ENCODE results near the gene STIM2. TPM values are rescaled to one million over a fixed set of nuclear protein-coding genes. Genes with fewer than 3 reads are reported as not detected.
"Not testable (repeated sequence)": the region's sequence is repeated elsewhere in the genome, so short reads cannot be mapped to it uniquely, and the experiment has no call there.

Gene STIM2
- 10 to 100 TPM; 22.2 to 32.4 (median 23.5) TPM for total RNA-seq
- long read RNA-seq, donor 1, full-length matches to known transcripts, result 7 of 13 reads
- long read RNA-seq, donor 1, partial matches to known transcripts, result 3 of 13 reads
- long read RNA-seq, donor 1, other reads (novel, unspliced or antisense), result 3 of 13 reads
- long read RNA-seq, donor 2, partial matches to known transcripts, result 0 of 2 reads
- long read RNA-seq, donor 2, other reads (novel, unspliced or antisense), result 2 of 2 reads

- intact Hi-C loops (cut with DNase I, micrococcal nuclease), result loop anchor here in 1 of 2 donors (10.0 kb wide), 1 partner anchor 144 kb away; no protein-coding TSS in a partner anchor
- ATAC-seq (peak; percentile 83), DNase-seq (peak; percentile 96 to 100 (median 98))
- Histone ChIP-seq H3K9me3 (no peaks in the 10 kb centered on the region), H3K4me3 (peak within 1 kb of the TSS; percentile 90), H3K4me1 (ENCODE audit: low read depth) (peaks cover 31% of the 10 kb centered on the region), H3K36me3 (ENCODE audit: low read depth) (no peaks in the 10 kb centered on the region)
- TF ChIP-seq CTCF (IDR thresholded peaks at IDR 0.05), result no peak
Observed at GRCh38 chr4:26860157-26860921, at the start of gene STIM2. STIM2 (plus strand) TSS chr4:26860841.

GRCh38 chr4:26811571-26811970, 49.1 kb upstream of the STIM2 start:
- intact Hi-C loops (cut with DNase I, micrococcal nuclease); H3K36me3 ChIP-seq (ENCODE audit: low read depth): not testable (repeated sequence)

GRCh38 chr4:26812049-26812714, 48.5 kb upstream of the STIM2 start:
- H3K36me3 ChIP-seq (ENCODE audit: low read depth), result no peaks in the 10 kb centered on the region
- intact Hi-C loops (cut with DNase I, micrococcal nuclease), result no loop called here
- ATAC-seq, result no peak

More at GRCh38 chr4:26811571-26811970, 49.1 kb upstream of the STIM2 start:
- DNase-seq; H3K4me1 ChIP-seq (ENCODE audit: low read depth); ATAC-seq; H3K9me3 ChIP-seq; H3K4me3 ChIP-seq: not testable (repeated sequence)

GRCh38 chr4:26813698-26814097, 46.9 kb upstream of the STIM2 start:
- Histone ChIP-seq H3K4me3 (no peak overlapping the region), H3K4me1 (ENCODE audit: low read depth) (no peaks in the 10 kb centered on the region), H3K36me3 (ENCODE audit: low read depth) (no peaks in the 10 kb centered on the region), H3K9me3 (no peaks in the 10 kb centered on the region)
- intact Hi-C loops (cut with DNase I, micrococcal nuclease), result no loop called here
- ATAC-seq, result no peak
- DNase-seq, result no peak
- TF ChIP-seq CTCF (IDR thresholded peaks at IDR 0.05), result no peak

More at GRCh38 chr4:26812049-26812714, 48.5 kb upstream of the STIM2 start:
- no peak for TF ChIP-seq CTCF (IDR thresholded peaks at IDR 0.05)
- DNase-seq, result no peak
- no peak overlapping the region for H3K4me3 ChIP-seq
- H3K9me3 ChIP-seq, result no peaks in the 10 kb centered on the region
- no peaks in the 10 kb centered on the region for H3K4me1 ChIP-seq (ENCODE audit: low read depth)

- ATAC-seq (no peak), DNase-seq (no peak)
- intact Hi-C loops (cut with DNase I, micrococcal nuclease), result no loop called here
- Histone ChIP-seq H3K36me3 (ENCODE audit: low read depth) (no peaks in the 10 kb centered on the region), H3K4me1 (ENCODE audit: low read depth) (no peaks in the 10 kb centered on the region), H3K9me3 (no peaks in the 10 kb centered on the region), H3K4me3 (no peak overlapping the region)
- TF ChIP-seq CTCF (IDR thresholded peaks at IDR 0.05), result no peak
Observed at GRCh38 chr4:26815199-26815598, 45.4 kb upstream of the STIM2 start.

GRCh38 chr4:26815706-26816105, 44.9 kb upstream of the STIM2 start:
- intact Hi-C loops (cut with DNase I, micrococcal nuclease), result no loop called here
- TF ChIP-seq CTCF (IDR thresholded peaks at IDR 0.05), result no peak
- H3K4me1 ChIP-seq (ENCODE audit: low read depth), result no peaks in the 10 kb centered on the region
- H3K36me3 ChIP-seq (ENCODE audit: low read depth), result no peaks in the 10 kb centered on the region
- H3K4me3 ChIP-seq, result no peak overlapping the region
- no peak for DNase-seq
- H3K9me3 ChIP-seq, result no peaks in the 10 kb centered on the region
- no peak for ATAC-seq

All from mucosa of descending colon (tissue), 3 donors.